Naive thymus-derived CD4-positive, alpha-beta T cell (primary cell): ENCODE data around the gene TLCD3B. TPM values are rescaled to one million over a fixed set of nuclear protein-coding genes. Genes with fewer than 3 reads are reported as not detected.

Experiments
- ATAC-seq: fragments of 150-1000 bp; cut with Tn5 transposase; 2 replicates; pipeline ENCODE4 v1.10.0; 2021; ENCODE audit warnings: mild to moderate bottlenecking, moderate library complexity
- CTCF ChIA-PET: fragments of 350-600 bp; sonication (Branson Sonifier 250); formaldehyde crosslinking; loops from one replicate; lab custom pipeline; 2021; ENCODE audit warnings: antibody characterized with exemption; lab: Charles Lee
- POLR2A ChIA-PET: fragments of 350-600 bp; sonication (Branson Sonifier 250); formaldehyde crosslinking; loops from one replicate; lab custom pipeline; 2021; ENCODE audit warnings: antibody characterized with exemption, inconsistent platforms; lab: Charles Lee
- DNase-seq, 9 donors: peaks; one replicate each; pipeline versions ENCODE4 v3.0.0 to v3.0.0-alpha.2; 2020 to 2022; ENCODE audit warnings: mixed read lengths in 1 of 9
- H3K27ac ChIP-seq: one replicate; pipeline ENCODE4 v1.7.0; 2013; ENCODE audit warnings: mild to moderate bottlenecking, low read depth, low read length, moderate library complexity
- H3K27me3 ChIP-seq, 2 donors: one replicate each; pipeline ENCODE4 v1.7.0; 2013; ENCODE audit warnings: low read length in 2 of 2, mild to moderate bottlenecking in 2 of 2, moderate library complexity in 2 of 2; ENCODE audit not compliant: control insufficient read depth in 2 of 2, insufficient read depth in 2 of 2
- H3K36me3 ChIP-seq, 3 experiments: 1 replicate in 2 of 3; 2 replicates in 1 of 3; pipeline ENCODE4 v1.7.0; 2013; ENCODE audit warnings: low read length in 3 of 3, mild to moderate bottlenecking in 3 of 3, moderate library complexity in 1 of 3; ENCODE audit not compliant: insufficient read depth in 3 of 3, control insufficient read depth in 2 of 3
- H3K4me1 ChIP-seq, 2 donors: one replicate each; pipeline ENCODE4 v1.7.0; 2013; ENCODE audit warnings: low read length in 2 of 2, mild to moderate bottlenecking in 2 of 2, moderate library complexity in 1 of 2; ENCODE audit not compliant: control insufficient read depth in 2 of 2, insufficient read depth in 2 of 2
- H3K4me3 ChIP-seq: 2 replicates; pipeline ENCODE4 v1.7.0; 2013; ENCODE audit warnings: mild to moderate bottlenecking, low read length
- H3K9me3 ChIP-seq, 3 experiments: 1 replicate in 2 of 3; 2 replicates in 1 of 3; pipeline ENCODE4 v1.7.0; 2013; ENCODE audit warnings: low read length in 3 of 3; ENCODE audit not compliant: control insufficient read depth in 2 of 3
- H3K27ac Mint-ChIP-seq, 9 donors: one replicate each; pipeline ENCODE4 v1.8.0; 2020 to 2022; ENCODE audit warnings: mixed read lengths in 9 of 9, mild to moderate bottlenecking in 8 of 9, moderate library complexity in 5 of 9, inconsistent platforms in 2 of 9
- H3K27me3 Mint-ChIP-seq, 5 donors: one replicate each; pipeline ENCODE4 v1.8.0; 2021 to 2022; ENCODE audit warnings: mixed read lengths in 5 of 5, mild to moderate bottlenecking in 1 of 5
- H3K36me3 Mint-ChIP-seq, 5 donors: one replicate each; pipeline ENCODE4 v1.8.0; 2020 to 2022; ENCODE audit warnings: mixed read lengths in 5 of 5, mild to moderate bottlenecking in 3 of 5, inconsistent platforms in 1 of 5
- H3K4me1 Mint-ChIP-seq, 7 donors: one replicate each; pipeline ENCODE4 v1.8.0; 2020 to 2022; ENCODE audit warnings: mixed read lengths in 7 of 7, mild to moderate bottlenecking in 3 of 7, inconsistent platforms in 1 of 7
- H3K4me3 Mint-ChIP-seq, 10 donors: one replicate each; pipeline ENCODE4 v1.8.0; 2020 to 2022; ENCODE audit warnings: mild to moderate bottlenecking in 10 of 10, mixed read lengths in 10 of 10, moderate library complexity in 6 of 10, inconsistent platforms in 2 of 10
- H3K9me3 Mint-ChIP-seq, 11 donors: one replicate each; pipeline ENCODE4 v1.8.0; 2020 to 2022; ENCODE audit warnings: mixed read lengths in 11 of 11, mild to moderate bottlenecking in 4 of 11, inconsistent platforms in 1 of 11, moderate library complexity in 1 of 11
- intact Hi-C, 2 donors: fragments of 100-400 bp; cut with micrococcal nuclease; formaldehyde crosslinking; loops; one replicate each; pipeline ENCODE4 v1.15.1; 2023
- polyA plus RNA-seq, 2 donors: library from polyadenylated mRNA; unstranded; fragments of 300-500 nt; fragmentation: Illumina TruSeq; gene quantifications; one replicate each; pipeline ENCODE4 v1.2.3, GENCODE V29; 2021
- total RNA-seq, 6 experiments: library from RNA in 5 of 6; stranded (reverse) in 5 of 6; gene quantifications; 1 replicate in 5 of 6; 2 replicates in 1 of 6; pipeline ENCODE4 v1.2.3 and lab custom pipeline; 2021 to 2026

Gene TLCD3B
- total RNA-seq: 1 to 10 TPM in 2 of 5 experiments, not detected in 3; 1.2 to 2.3 TPM
- polyA plus RNA-seq: not detected
- total RNA-seq (lab: John Stamatoyannopoulos, UW): not detected

- intact Hi-C loops: loop anchor here in 1 of 2 donors (10.0 kb wide), 1 partner anchor 106 kb away; the partner anchor contains the start of gene KCTD13
- Histone ChIP-seq H3K9me3 (no peaks in the 10 kb centered on the region), H3K4me3 (no peak within 1 kb of the TSS), H3K27me3 (peaks cover 11 to 13% of the 10 kb centered on the region in 2 donors), H3K4me1 (no peaks in the 10 kb centered on the region), H3K27ac (no peak within 1 kb of the TSS), H3K36me3 (no peaks in the 10 kb centered on the region)
- peaks cover 0 to 3% (median 0%) of the 10 kb centered on the region in 11 donors for H3K9me3 Mint-ChIP-seq
- peak within 1 kb of the TSS in 2 of 9 donors; percentile 46 to 52 for H3K27ac Mint-ChIP-seq
- H3K4me3 Mint-ChIP-seq: peak within 1 kb of the TSS in 8 of 10 donors; percentile 38 to 75 (median 56)
- CTCF ChIA-PET: interaction anchor here (0.7 to 1.9 kb wide), 4 partner anchors 10 to 330 kb away, joined by 3 to 5 read pairs (median 4); no protein-coding TSS in a partner anchor
- no peak for DNase-seq
- POLR2A ChIA-PET: interaction anchor here (0.8 kb wide), 1 partner anchor 35 kb away, joined by 3 read pairs; the partner anchor contains the start of gene ALDOA
- H3K27me3 Mint-ChIP-seq: peaks cover 38 to 64% (median 43%) of the 10 kb centered on the region in 5 donors
- ATAC-seq: no peak
- peaks cover 4 to 20% (median 9%) of the 10 kb centered on the region in 7 donors for H3K4me1 Mint-ChIP-seq
- no peaks in the 10 kb centered on the region for H3K36me3 Mint-ChIP-seq
Observed at GRCh38 chr16:30030841-30031413, at the start of gene TLCD3B. TLCD3B (minus strand) TSS chr16:30031271; CDS start chr16:30030527, 744 bp downstream.

- ChIA-PET POLR2A (interaction anchor here (0.7 to 10.7 kb wide), 6 partner anchors 13 to 106 kb away, joined by 3 to 177 read pairs (median 6); partner anchors contain the start of genes CORO1A, TBX6 and YPEL3), CTCF (no interaction called here)
- H3K27ac Mint-ChIP-seq: peak overlapping the region in 7 of 9 donors; percentile 18 to 47 (median 25)
- peaks cover 0 to 43% (median 9%) of the 10 kb centered on the region in 5 donors for H3K36me3 Mint-ChIP-seq
- intact Hi-C loops: no loop called here
- H3K9me3 Mint-ChIP-seq: no peaks in the 10 kb centered on the region
- H3K4me3 Mint-ChIP-seq: peak overlapping the region in 1 of 10 donors; percentile 76
- no peak overlapping the region for H3K4me3 ChIP-seq
- DNase-seq: no peak
- peaks cover 35 to 48% (median 42%) of the 10 kb centered on the region in 7 donors for H3K4me1 Mint-ChIP-seq
- H3K9me3 ChIP-seq: no peaks in the 10 kb centered on the region
- no peaks in the 10 kb centered on the region for H3K27me3 ChIP-seq
- H3K27me3 Mint-ChIP-seq: peaks cover 0 to 2% (median 0%) of the 10 kb centered on the region in 5 donors
- peaks cover 20 to 21% of the 10 kb centered on the region in 2 donors for H3K4me1 ChIP-seq
- no peak for ATAC-seq
- no peak overlapping the region for H3K27ac ChIP-seq
- H3K36me3 ChIP-seq: peaks cover 7 to 76% (median 27%) of the 10 kb centered on the region in 3 experiments
Observed at GRCh38 chr16:30079480-30079879, 48.4 kb upstream of the TLCD3B start.

GRCh38 chr16:30078744-30079143 is 47.7 kb upstream of the TLCD3B start:
- Mint-ChIP-seq H3K36me3 (peaks cover 0 to 40% (median 9%) of the 10 kb centered on the region in 5 donors), H3K9me3 (no peaks in the 10 kb centered on the region), H3K27ac (peak overlapping the region in 2 of 9 donors; percentile 36 to 56), H3K4me3 (peak overlapping the region in 2 of 10 donors; percentile 76 to 90), H3K4me1 (peaks cover 29 to 49% (median 40%) of the 10 kb centered on the region in 7 donors), H3K27me3 (peaks cover 0 to 2% (median 0%) of the 10 kb centered on the region in 5 donors)
- POLR2A ChIA-PET: interaction anchor here (1.0 to 10.7 kb wide), 5 partner anchors 12 to 107 kb away, joined by 3 to 177 read pairs (median 31); partner anchors contain the start of genes ALDOA, CORO1A, TBX6 and YPEL3
- H3K36me3 ChIP-seq: peaks cover 7 to 68% (median 24%) of the 10 kb centered on the region in 3 experiments
- H3K27me3 ChIP-seq: no peaks in the 10 kb centered on the region
- no peak overlapping the region for H3K4me3 ChIP-seq
- CTCF ChIA-PET: no interaction called here
- ATAC-seq (no peak), DNase-seq (no peak)
- H3K4me1 ChIP-seq: peaks cover 20 to 21% of the 10 kb centered on the region in 2 donors
- intact Hi-C loops: no loop called here
- H3K27ac ChIP-seq: no peak overlapping the region
- no peaks in the 10 kb centered on the region for H3K9me3 ChIP-seq

GRCh38 chr16:30077656-30078055 is 46.6 kb upstream of the TLCD3B start:
- H3K4me1 ChIP-seq: peaks cover 20 to 21% of the 10 kb centered on the region in 2 donors
- intact Hi-C loops: no loop called here
- ATAC-seq: no peak
- no peak overlapping the region for H3K4me3 ChIP-seq
- peak overlapping the region; percentile 78 to 98 (median 92) for H3K27ac Mint-ChIP-seq
- H3K9me3 Mint-ChIP-seq: no peaks in the 10 kb centered on the region
- H3K36me3 Mint-ChIP-seq: peaks cover 0 to 35% (median 5%) of the 10 kb centered on the region in 5 donors
- peaks cover 5 to 58% (median 18%) of the 10 kb centered on the region in 3 experiments for H3K36me3 ChIP-seq
- H3K9me3 ChIP-seq: no peaks in the 10 kb centered on the region
- peak overlapping the region; percentile 85 for H3K27ac ChIP-seq
- no peak for DNase-seq
- no peaks in the 10 kb centered on the region for H3K27me3 ChIP-seq
- H3K27me3 Mint-ChIP-seq: peaks cover 0 to 2% (median 0%) of the 10 kb centered on the region in 5 donors
- ChIA-PET CTCF (interaction anchor here (3.8 kb wide), 1 partner anchor 14 kb away, joined by 18 read pairs; the partner anchor contains the start of gene TBX6), POLR2A (interaction anchor here (3.7 to 10.7 kb wide), 3 partner anchors 12 to 108 kb away, joined by 31 to 177 read pairs (median 83); partner anchors contain the start of genes ALDOA, CORO1A, TBX6 and YPEL3)
- peak overlapping the region; percentile 41 to 99 (median 95) for H3K4me3 Mint-ChIP-seq
- peaks cover 29 to 51% (median 39%) of the 10 kb centered on the region in 7 donors for H3K4me1 Mint-ChIP-seq

- H3K27me3 ChIP-seq: no peaks in the 10 kb centered on the region
- H3K9me3 ChIP-seq: no peaks in the 10 kb centered on the region
- POLR2A ChIA-PET: interaction anchor here (0.5 to 10.7 kb wide), 13 partner anchors 9 to 475 kb away, joined by 3 to 177 read pairs (median 4); partner anchors contain the start of genes ALDOA, CORO1A, TAOK2 and TBX6
- peaks cover 23 to 59% (median 41%) of the 10 kb centered on the region in 7 donors for H3K4me1 Mint-ChIP-seq
- peak overlapping the region; percentile 75 for H3K4me3 ChIP-seq
- peak overlapping the region; percentile 85 for H3K27ac ChIP-seq
- CTCF ChIA-PET: interaction anchor here (3.8 kb wide), 1 partner anchor 15 kb away, joined by 18 read pairs; the partner anchor contains the start of gene TBX6
- intact Hi-C loops: loop anchor here in 1 of 2 donors (1.0 kb wide), 1 partner anchor 16 kb away; no protein-coding TSS in a partner anchor
- peaks cover 0 to 60% (median 10%) of the 10 kb centered on the region in 3 experiments for H3K36me3 ChIP-seq
- H3K4me1 ChIP-seq: peaks cover 20 to 21% of the 10 kb centered on the region in 2 donors
- peak; percentile 42 for ATAC-seq
- H3K27me3 Mint-ChIP-seq: peaks cover 0 to 2% (median 0%) of the 10 kb centered on the region in 5 donors
- DNase-seq: peak in 3 of 9 donors; percentile 17 to 26 (median 23)
- H3K4me3 Mint-ChIP-seq: peak overlapping the region; percentile 90 to 99 (median 95)
- H3K27ac Mint-ChIP-seq: peak overlapping the region; percentile 85 to 98 (median 94)
- peaks cover 0 to 29% (median 4%) of the 10 kb centered on the region in 5 donors for H3K36me3 Mint-ChIP-seq
- no peaks in the 10 kb centered on the region for H3K9me3 Mint-ChIP-seq
Observed at GRCh38 chr16:30076276-30076791, 45.3 kb upstream of the TLCD3B start.
